Naive thymus-derived CD4-positive, alpha-beta T cell (primary cell): Measurements from ENCODE around the gene GNAT2. TPM values are rescaled to one million over a fixed set of nuclear protein-coding genes. Genes with fewer than 3 reads are reported as not detected.

Experiments used
- ATAC-seq: fragments of 150-1000 bp; cut with Tn5 transposase; 2 replicates; pipeline ENCODE4 v1.10.0; 2021; ENCODE audit warnings: mild to moderate bottlenecking, moderate library complexity
- CTCF ChIA-PET: fragments of 350-600 bp; sonication (Branson Sonifier 250); formaldehyde crosslinking; loops from one replicate; lab custom pipeline; 2021; ENCODE audit warnings: antibody characterized with exemption; lab: Charles Lee
- POLR2A ChIA-PET: fragments of 350-600 bp; sonication (Branson Sonifier 250); formaldehyde crosslinking; loops from one replicate; lab custom pipeline; 2021; ENCODE audit warnings: antibody characterized with exemption, inconsistent platforms; lab: Charles Lee
- DNase-seq, 9 donors: peaks; one replicate each; pipeline versions ENCODE4 v3.0.0 to v3.0.0-alpha.2; 2020 to 2022; ENCODE audit warnings: mixed read lengths in 1 of 9
- H3K27ac ChIP-seq: one replicate; pipeline ENCODE4 v1.7.0; 2013; ENCODE audit warnings: mild to moderate bottlenecking, low read depth, low read length, moderate library complexity
- H3K27me3 ChIP-seq, 2 donors: one replicate each; pipeline ENCODE4 v1.7.0; 2013; ENCODE audit warnings: low read length in 2 of 2, mild to moderate bottlenecking in 2 of 2, moderate library complexity in 2 of 2; ENCODE audit not compliant: control insufficient read depth in 2 of 2, insufficient read depth in 2 of 2
- H3K36me3 ChIP-seq, 3 experiments: 1 replicate in 2 of 3; 2 replicates in 1 of 3; pipeline ENCODE4 v1.7.0; 2013; ENCODE audit warnings: low read length in 3 of 3, mild to moderate bottlenecking in 3 of 3, moderate library complexity in 1 of 3; ENCODE audit not compliant: insufficient read depth in 3 of 3, control insufficient read depth in 2 of 3
- H3K4me1 ChIP-seq, 2 donors: one replicate each; pipeline ENCODE4 v1.7.0; 2013; ENCODE audit warnings: low read length in 2 of 2, mild to moderate bottlenecking in 2 of 2, moderate library complexity in 1 of 2; ENCODE audit not compliant: control insufficient read depth in 2 of 2, insufficient read depth in 2 of 2
- H3K4me3 ChIP-seq: 2 replicates; pipeline ENCODE4 v1.7.0; 2013; ENCODE audit warnings: mild to moderate bottlenecking, low read length
- H3K9me3 ChIP-seq, 3 experiments: 1 replicate in 2 of 3; 2 replicates in 1 of 3; pipeline ENCODE4 v1.7.0; 2013; ENCODE audit warnings: low read length in 3 of 3; ENCODE audit not compliant: control insufficient read depth in 2 of 3
- H3K27ac Mint-ChIP-seq, 9 donors: one replicate each; pipeline ENCODE4 v1.8.0; 2020 to 2022; ENCODE audit warnings: mixed read lengths in 9 of 9, mild to moderate bottlenecking in 8 of 9, moderate library complexity in 5 of 9, inconsistent platforms in 2 of 9
- H3K27me3 Mint-ChIP-seq, 5 donors: one replicate each; pipeline ENCODE4 v1.8.0; 2021 to 2022; ENCODE audit warnings: mixed read lengths in 5 of 5, mild to moderate bottlenecking in 1 of 5
- H3K36me3 Mint-ChIP-seq, 5 donors: one replicate each; pipeline ENCODE4 v1.8.0; 2020 to 2022; ENCODE audit warnings: mixed read lengths in 5 of 5, mild to moderate bottlenecking in 3 of 5, inconsistent platforms in 1 of 5
- H3K4me1 Mint-ChIP-seq, 7 donors: one replicate each; pipeline ENCODE4 v1.8.0; 2020 to 2022; ENCODE audit warnings: mixed read lengths in 7 of 7, mild to moderate bottlenecking in 3 of 7, inconsistent platforms in 1 of 7
- H3K4me3 Mint-ChIP-seq, 10 donors: one replicate each; pipeline ENCODE4 v1.8.0; 2020 to 2022; ENCODE audit warnings: mild to moderate bottlenecking in 10 of 10, mixed read lengths in 10 of 10, moderate library complexity in 6 of 10, inconsistent platforms in 2 of 10
- H3K9me3 Mint-ChIP-seq, 11 donors: one replicate each; pipeline ENCODE4 v1.8.0; 2020 to 2022; ENCODE audit warnings: mixed read lengths in 11 of 11, mild to moderate bottlenecking in 4 of 11, inconsistent platforms in 1 of 11, moderate library complexity in 1 of 11
- intact Hi-C, 2 donors: fragments of 100-400 bp; cut with micrococcal nuclease; formaldehyde crosslinking; loops; one replicate each; pipeline ENCODE4 v1.15.1; 2023
- polyA plus RNA-seq, 2 donors: library from polyadenylated mRNA; unstranded; fragments of 300-500 nt; fragmentation: Illumina TruSeq; gene quantifications; one replicate each; pipeline ENCODE4 v1.2.3, GENCODE V29; 2021
- total RNA-seq, 6 experiments: library from RNA in 5 of 6; stranded (reverse) in 5 of 6; gene quantifications; 1 replicate in 5 of 6; 2 replicates in 1 of 6; pipeline ENCODE4 v1.2.3 and lab custom pipeline; 2021 to 2026

Gene GNAT2
- total and polyA plus RNA-seq, 7 experiments from 2014 or later, result 0.39 TPM; not detected in 6

DNA sequence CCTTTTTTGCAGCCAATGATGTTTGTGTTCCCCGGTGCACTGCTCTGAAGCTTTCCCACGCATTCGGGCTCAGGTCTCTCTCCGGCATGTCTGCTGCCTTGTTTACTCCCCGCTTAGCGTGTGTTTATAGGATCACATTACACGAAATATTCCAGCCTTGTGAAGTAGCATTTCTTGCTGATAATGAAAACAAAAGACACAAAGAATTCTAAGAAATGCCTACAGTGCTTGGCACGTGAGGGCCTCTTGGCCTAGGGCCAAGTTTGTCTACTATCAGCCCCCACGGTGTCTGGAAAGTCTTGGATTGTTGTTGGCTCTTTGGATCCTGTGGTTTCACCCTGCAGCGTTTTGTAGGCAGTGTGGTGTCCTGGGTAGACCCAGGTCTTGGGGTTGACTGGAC, 25.3 kb upstream of the GNAT2 start:
- H3K4me3 Mint-ChIP-seq, result no peak overlapping the region
- H3K27me3 Mint-ChIP-seq, result peaks cover 0 to 10% (median 0%) of the 10 kb centered on the region in 5 donors
- no peak overlapping the region for H3K4me3 ChIP-seq
- intact Hi-C loops, result loop anchor here in 1 of 2 donors (5.0 kb wide), 3 partner anchors 58 to 463 kb away; partner anchors contain the start of gene CSF1
- H3K4me1 Mint-ChIP-seq, result peaks cover 5 to 17% (median 5%) of the 10 kb centered on the region in 7 donors
- H3K36me3 ChIP-seq, result no peaks in the 10 kb centered on the region
- peaks cover 6 to 7% of the 10 kb centered on the region in 2 donors for H3K4me1 ChIP-seq
- ATAC-seq (no peak), DNase-seq (no peak)
- ChIA-PET CTCF (interaction anchor here (0.7 to 6.7 kb wide), 5 partner anchors 8 to 147 kb away, joined by 3 to 41 read pairs (median 3); partner anchors contain the start of gene GSTM4), POLR2A (interaction anchor here (0.6 to 0.7 kb wide), 2 partner anchors 12 to 355 kb away, joined by 4 to 6 read pairs; no protein-coding TSS in a partner anchor)
- H3K9me3 Mint-ChIP-seq, result peaks cover 0 to 2% (median 0%) of the 10 kb centered on the region in 11 donors
- no peaks in the 10 kb centered on the region for H3K36me3 Mint-ChIP-seq
- H3K9me3 ChIP-seq, result no peaks in the 10 kb centered on the region
- no peak overlapping the region for H3K27ac Mint-ChIP-seq
- H3K27ac ChIP-seq, result no peak overlapping the region
- no peaks in the 10 kb centered on the region for H3K27me3 ChIP-seq

DNA sequence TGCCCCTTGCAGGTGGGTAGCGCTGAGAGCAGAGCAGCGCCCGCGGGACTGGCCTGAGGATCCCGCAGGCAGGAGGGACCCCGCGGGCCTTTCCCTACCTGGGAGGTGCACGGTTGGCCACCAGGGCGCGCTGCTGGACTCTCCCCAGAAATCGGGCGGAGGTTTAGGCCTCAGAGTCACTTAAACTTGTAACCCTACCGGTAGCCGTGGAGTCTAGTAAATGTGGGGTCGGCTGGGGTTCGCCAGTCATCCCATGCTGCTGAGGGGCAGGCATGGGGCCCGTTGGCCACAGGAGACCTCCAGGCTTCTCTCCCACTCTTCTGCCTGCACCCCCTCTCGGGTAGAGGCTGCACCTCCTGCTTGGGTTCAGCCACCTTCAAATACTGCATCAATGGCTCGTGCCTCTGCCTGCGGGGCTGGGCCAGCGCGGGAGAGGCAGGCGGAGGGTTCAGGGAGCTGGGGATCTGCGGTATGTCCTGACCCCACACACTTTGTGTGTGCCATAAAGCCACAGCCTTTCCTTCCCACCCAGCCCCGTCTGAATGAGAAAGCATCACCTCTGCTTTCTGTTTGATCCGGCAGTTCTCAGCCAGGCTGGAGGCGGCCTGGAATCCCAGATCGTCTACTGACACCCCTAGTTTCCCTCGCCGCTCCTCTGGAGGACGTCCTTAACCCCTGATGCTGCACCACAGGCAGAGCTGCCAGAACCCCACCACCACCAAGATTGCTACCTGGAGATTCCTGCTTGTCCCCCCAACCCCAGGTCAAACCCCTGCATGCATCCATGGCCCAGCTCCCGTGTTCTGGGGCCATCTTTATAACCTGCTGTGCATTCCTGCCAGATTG, 24.2 kb upstream of the GNAT2 start:
- H3K27me3 Mint-ChIP-seq, result peaks cover 0 to 7% (median 0%) of the 10 kb centered on the region in 5 donors
- Histone ChIP-seq H3K36me3 (no peaks in the 10 kb centered on the region), H3K4me3 (no peak overlapping the region), H3K4me1 (peaks cover 6 to 7% of the 10 kb centered on the region in 2 donors), H3K9me3 (no peaks in the 10 kb centered on the region), H3K27me3 (no peaks in the 10 kb centered on the region), H3K27ac (no peak overlapping the region)
- ChIA-PET CTCF (interaction anchor here (0.6 to 9.2 kb wide), 9 partner anchors 9 to 341 kb away, joined by 4 to 84 read pairs (median 9); partner anchors contain the start of genes AHCYL1 and GSTM4), POLR2A (interaction anchor here (0.6 to 1.5 kb wide), 3 partner anchors 13 to 628 kb away, joined by 4 to 5 read pairs (median 4); partner anchors contain the start of gene AHCYL1)
- peak; percentile 65 to 91 (median 79) for DNase-seq
- no peak overlapping the region for H3K4me3 Mint-ChIP-seq
- intact Hi-C loops, result loop anchor here (1.0 to 5.0 kb wide), 9 partner anchors 13 to 464 kb away; partner anchors contain the start of genes AHCYL1 (in 2 of the 2), GSTM4 (in 2 of the 2), CSF1 (in 1 of the 2) and GSTM1 (in 1 of the 2)
- H3K9me3 Mint-ChIP-seq, result peaks cover 0 to 3% (median 0%) of the 10 kb centered on the region in 11 donors
- H3K4me1 Mint-ChIP-seq, result peaks cover 3 to 15% (median 5%) of the 10 kb centered on the region in 7 donors
- no peaks in the 10 kb centered on the region for H3K36me3 Mint-ChIP-seq
- H3K27ac Mint-ChIP-seq, result peak overlapping the region in 3 of 9 donors; percentile 22 to 81 (median 38)
- peak; percentile 94 for ATAC-seq

DNA sequence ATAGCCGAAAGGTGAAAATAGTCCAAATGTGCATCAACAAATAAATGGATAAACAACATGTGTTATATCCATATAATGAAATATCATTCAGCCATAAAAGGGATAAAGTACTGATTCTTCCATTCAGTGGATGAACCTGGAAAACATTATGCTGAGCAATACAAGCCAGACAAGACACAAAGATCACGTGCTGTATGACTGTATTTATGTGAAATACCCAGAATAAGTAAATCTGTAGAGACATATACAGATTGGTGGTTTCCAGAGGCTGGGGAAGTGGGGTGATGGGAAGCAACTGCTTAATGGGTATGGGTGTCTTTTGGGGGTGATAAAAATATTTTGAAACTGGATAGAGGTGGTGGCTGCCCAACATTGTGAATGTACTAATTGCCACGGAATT, 23.2 kb upstream of the GNAT2 start:
- Histone ChIP-seq H3K4me1 (peaks cover 6 to 7% of the 10 kb centered on the region in 2 donors), H3K9me3 (no peaks in the 10 kb centered on the region), H3K27me3 (no peaks in the 10 kb centered on the region), H3K27ac (no peak overlapping the region), H3K4me3 (no peak overlapping the region), H3K36me3 (no peaks in the 10 kb centered on the region)
- H3K27me3 Mint-ChIP-seq, result peaks cover 0 to 7% (median 0%) of the 10 kb centered on the region in 5 donors
- DNase-seq (no peak), ATAC-seq (no peak)
- peak overlapping the region in 1 of 9 donors; percentile 47 for H3K27ac Mint-ChIP-seq
- ChIA-PET POLR2A (interaction anchor here (1.2 kb wide), 1 partner anchor 131 kb away, joined by 3 read pairs; no protein-coding TSS in a partner anchor), CTCF (interaction anchor here (0.9 to 9.2 kb wide), 7 partner anchors 14 to 342 kb away, joined by 3 to 84 read pairs (median 13); partner anchors contain the start of genes AHCYL1 and GSTM4)
- no peak overlapping the region for H3K4me3 Mint-ChIP-seq
- peaks cover 3 to 15% (median 5%) of the 10 kb centered on the region in 7 donors for H3K4me1 Mint-ChIP-seq
- peaks cover 0 to 3% (median 0%) of the 10 kb centered on the region in 11 donors for H3K9me3 Mint-ChIP-seq
- H3K36me3 Mint-ChIP-seq, result no peaks in the 10 kb centered on the region
- intact Hi-C loops, result loop anchor here (1.0 to 5.0 kb wide), 9 partner anchors 14 to 465 kb away; partner anchors contain the start of genes AHCYL1 (in 2 of the 2), GSTM4 (in 2 of the 2), CSF1 (in 1 of the 2) and GSTM1 (in 1 of the 2)

DNA sequence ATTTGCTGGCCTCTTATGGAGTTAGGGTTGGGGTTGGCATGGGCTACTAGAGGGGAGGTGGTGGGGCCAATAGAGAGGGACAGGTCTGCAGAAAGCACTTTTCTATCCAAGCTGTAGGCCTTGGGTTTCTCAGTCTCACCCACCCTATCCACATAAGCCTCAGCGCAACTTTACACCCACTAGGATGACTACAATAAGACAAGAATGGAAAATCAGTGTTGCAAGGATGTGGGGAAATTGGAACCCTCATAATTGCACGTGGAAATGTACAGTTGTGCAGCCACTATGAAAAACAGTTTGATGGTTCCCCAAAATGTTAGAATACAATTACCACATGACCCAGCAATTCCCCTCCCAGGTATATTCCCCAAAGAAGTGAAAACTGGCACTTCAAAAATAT, 22.4 kb upstream of the GNAT2 start:
- Mint-ChIP-seq H3K36me3 (no peaks in the 10 kb centered on the region), H3K27ac (peak overlapping the region in 1 of 9 donors; percentile 4), H3K4me1 (peaks cover 3 to 15% (median 5%) of the 10 kb centered on the region in 7 donors), H3K9me3 (peaks cover 0 to 3% (median 0%) of the 10 kb centered on the region in 11 donors), H3K27me3 (peaks cover 0 to 7% (median 0%) of the 10 kb centered on the region in 5 donors), H3K4me3 (no peak overlapping the region)
- Histone ChIP-seq H3K9me3 (no peaks in the 10 kb centered on the region), H3K4me3 (no peak overlapping the region), H3K27me3 (no peaks in the 10 kb centered on the region), H3K4me1 (peaks cover 6 to 7% of the 10 kb centered on the region in 2 donors), H3K36me3 (no peaks in the 10 kb centered on the region), H3K27ac (no peak overlapping the region)
- POLR2A ChIA-PET, result interaction anchor here (1.0 to 1.2 kb wide), 3 partner anchors 81 to 131 kb away, joined by 3 to 7 read pairs (median 3); partner anchors contain the start of gene GNAI3
- intact Hi-C loops, result loop anchor here (2.0 to 5.0 kb wide), 4 partner anchors 45 to 465 kb away; partner anchors contain the start of genes CSF1 (in 1 of the 2) and GSTM1 (in 1 of the 2)
- ATAC-seq (no peak), DNase-seq (no peak)
- CTCF ChIA-PET, result interaction anchor here (0.8 to 9.2 kb wide), 10 partner anchors 9 to 370 kb away, joined by 3 to 116 read pairs (median 28); partner anchors contain the start of genes AHCYL1 and GSTM4

DNA sequence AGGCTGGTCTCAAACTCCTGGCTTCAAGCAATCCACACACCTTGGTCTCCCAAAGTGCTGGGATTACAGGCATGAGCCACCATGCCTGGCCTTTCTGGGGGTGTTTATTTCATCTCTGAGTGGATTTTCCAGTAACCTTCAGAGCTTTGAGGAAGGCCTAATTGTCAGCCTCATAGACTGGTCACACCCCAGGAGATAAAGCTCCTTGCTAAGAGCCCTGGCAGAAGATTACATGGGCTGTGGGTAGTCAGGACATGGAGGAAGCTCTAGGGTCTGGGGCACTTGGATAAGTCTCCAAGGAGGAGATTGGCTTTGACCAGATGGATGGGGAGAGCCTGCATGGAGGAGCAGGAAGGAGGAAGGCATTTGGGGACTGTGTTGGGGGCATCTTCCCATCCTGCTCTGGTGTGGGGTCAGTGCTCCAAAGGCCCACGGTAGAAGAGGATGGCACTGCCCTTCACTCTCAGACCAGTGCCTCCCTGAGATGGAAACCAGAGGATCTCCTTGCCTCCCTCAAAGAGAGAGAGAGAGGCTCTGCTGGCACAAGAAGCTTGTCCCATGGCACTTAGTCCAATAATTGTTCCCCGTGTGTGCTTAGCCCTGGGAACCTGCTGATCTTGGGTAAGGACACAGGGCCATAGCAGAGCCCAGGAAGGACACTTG, 21.8 kb upstream of the GNAT2 start:
- Mint-ChIP-seq H3K4me1 (peaks cover 3 to 15% (median 5%) of the 10 kb centered on the region in 7 donors), H3K27ac (peak overlapping the region in 1 of 9 donors; percentile 4), H3K27me3 (peaks cover 0 to 7% (median 0%) of the 10 kb centered on the region in 5 donors), H3K9me3 (peaks cover 0 to 3% (median 0%) of the 10 kb centered on the region in 11 donors), H3K36me3 (no peaks in the 10 kb centered on the region), H3K4me3 (no peak overlapping the region)
- ChIA-PET POLR2A (interaction anchor here (1.0 to 1.9 kb wide), 5 partner anchors 82 to 132 kb away, joined by 3 to 11 read pairs (median 5); partner anchors contain the start of gene GNAI3), CTCF (interaction anchor here (0.7 to 9.2 kb wide), 26 partner anchors 9 to 391 kb away, joined by 3 to 116 read pairs (median 4); partner anchors contain the start of genes AHCYL1, GNAI3, GSTM2 and GSTM4)
- Histone ChIP-seq H3K36me3 (no peaks in the 10 kb centered on the region), H3K9me3 (no peaks in the 10 kb centered on the region), H3K27me3 (no peaks in the 10 kb centered on the region), H3K4me3 (no peak overlapping the region), H3K4me1 (peaks cover 6 to 7% of the 10 kb centered on the region in 2 donors), H3K27ac (no peak overlapping the region)
- intact Hi-C loops, result loop anchor here in 1 of 2 donors (5.0 kb wide), 3 partner anchors 61 to 466 kb away; partner anchors contain the start of gene CSF1
- no peak for DNase-seq
- no peak for ATAC-seq
